GM23338 (cell line): ENCODE data around the gene TAF10. TPM values are rescaled to one million over a fixed set of nuclear protein-coding genes. Genes with fewer than 3 reads are reported as not detected.

Experiments used
- ATAC-seq: fragments of 200-7000 bp; cut with Tn5 transposase; 3 replicates; pipeline ENCODE4 v1.9.1; 2020
- DNase-seq: peaks from one replicate; pipeline ENCODE4 v3.0.0-alpha.2; 2015; ENCODE audit warnings: low spot score
- H2AFZ ChIP-seq: fragments of 200-600 bp; sonication (generic); 2 replicates; pipeline ENCODE4 v1.8.0; 2016; ENCODE audit warnings: antibody characterized with exemption, mild to moderate bottlenecking, moderate library complexity
- H3F3A ChIP-seq: fragments of 200-600 bp; sonication (generic); replicated peaks from 2 replicates; pipeline ENCODE4 v1.8.0; 2017; ENCODE audit warnings: antibody characterized with exemption, mixed run types, low read depth
- H3K27ac ChIP-seq: fragments of 200-600 bp; sonication (generic); 2 replicates; pipeline ENCODE4 v1.6.1; 2016; ENCODE audit warnings: low read depth
- H3K27me3 ChIP-seq: fragments of 200-600 bp; sonication (generic); 2 replicates; pipeline ENCODE4 v1.8.0; 2016; ENCODE audit warnings: mild to moderate bottlenecking, mixed run types, moderate library complexity; ENCODE audit not compliant: insufficient read depth
- H3K36me3 ChIP-seq: fragments of 200-600 bp; sonication (generic); 2 replicates; pipeline ENCODE4 v1.8.0; 2016; ENCODE audit warnings: mild to moderate bottlenecking; ENCODE audit not compliant: insufficient read depth
- H3K4me1 ChIP-seq: fragments of 200-600 bp; sonication (generic); 2 replicates; pipeline ENCODE4 v1.8.0; 2016; ENCODE audit warnings: mild to moderate bottlenecking, moderate library complexity; ENCODE audit not compliant: insufficient read depth
- H3K4me2 ChIP-seq: fragments of 200-600 bp; sonication (generic); 2 replicates; pipeline ENCODE4 v1.7.1; 2017; ENCODE audit warnings: mixed run types
- H3K4me3 ChIP-seq: fragments of 200-600 bp; sonication (generic); 2 replicates; pipeline ENCODE4 v1.6.1; 2016; ENCODE audit warnings: mixed run types
- H3K79me2 ChIP-seq: fragments of 200-600 bp; sonication (generic); replicated peaks from 2 replicates; pipeline ENCODE4 v1.8.0; 2017; ENCODE audit warnings: mild to moderate bottlenecking; ENCODE audit not compliant: insufficient read depth
- H3K9me2 ChIP-seq: fragments of 200-600 bp; sonication (generic); 2 replicates; pipeline ENCODE4 v1.8.0; 2017; ENCODE audit not compliant: insufficient read depth
- H4K20me1 ChIP-seq: fragments of 200-600 bp; sonication (generic); replicated peaks from 2 replicates; pipeline ENCODE4 v1.8.0; 2017; ENCODE audit warnings: mild to moderate bottlenecking; ENCODE audit not compliant: insufficient read depth
- H3K27ac Mint-ChIP-seq: 2 replicates; pipeline ENCODE4 v1.8.0; 2020; ENCODE audit warnings: inconsistent platforms, mild to moderate bottlenecking, moderate library complexity, mixed read lengths
- H3K27me3 Mint-ChIP-seq: 3 replicates; pipeline ENCODE4 v1.8.0; 2022; ENCODE audit warnings: low read depth, mild to moderate bottlenecking, moderate library complexity, mixed read lengths, inconsistent platforms; ENCODE audit not compliant: insufficient read depth, poor library complexity
- H3K36me3 Mint-ChIP-seq: 3 replicates; pipeline ENCODE4 v1.8.0; 2021; ENCODE audit warnings: low read depth, mild to moderate bottlenecking, inconsistent platforms, moderate library complexity, mixed read lengths
- H3K4me1 Mint-ChIP-seq: 3 replicates; pipeline ENCODE4 v1.8.0; 2020; ENCODE audit warnings: mild to moderate bottlenecking, inconsistent platforms, mixed read lengths
- H3K4me3 Mint-ChIP-seq: 3 replicates; pipeline ENCODE4 v1.8.0; 2021; ENCODE audit warnings: moderate library complexity, mild to moderate bottlenecking, inconsistent platforms, mixed read lengths
- H3K9me3 Mint-ChIP-seq: 3 replicates; pipeline ENCODE4 v1.8.0; 2020; ENCODE audit warnings: moderate library complexity, mild to moderate bottlenecking, inconsistent platforms, mixed read lengths
- CTCF ChIP-seq, 2 experiments: fragments of 200-600 bp in 1 of 2; sonication (generic) in 1 of 2; conservative IDR thresholded peaks; 2 replicates each; pipeline versions ENCODE4 v1.5.1 to v1.6.1; 2016 to 2017; ENCODE audit warnings: antibody characterized with exemption in 2 of 2, low read depth in 2 of 2, mild to moderate bottlenecking in 2 of 2, moderate library complexity in 1 of 2
- ETS1 ChIP-seq: IDR thresholded peaks from 2 replicates; pipeline ENCODE4 v1.6.1; 2016; ENCODE audit warnings: antibody characterized with exemption
- EZH2 ChIP-seq: fragments of 200-600 bp; sonication (generic); IDR thresholded peaks from one replicate; pipeline ENCODE4 v1.8.0; 2017; ENCODE audit warnings: antibody characterized with exemption, mild to moderate bottlenecking, low read depth; ENCODE audit not compliant: unreplicated experiment
- EZH2phosphoT487 ChIP-seq: fragments of 200-600 bp; sonication (generic); IDR thresholded peaks from one replicate; pipeline ENCODE4 v1.8.1; 2018; ENCODE audit warnings: antibody characterized with exemption; ENCODE audit not compliant: unreplicated experiment
- REST ChIP-seq: IDR thresholded peaks from one replicate; pipeline ENCODE4 v1.6.1; 2018; ENCODE audit warnings: antibody characterized with exemption; ENCODE audit not compliant: unreplicated experiment
- STAT1 ChIP-seq: IDR thresholded peaks from one replicate; pipeline ENCODE4 v1.6.1; 2016; ENCODE audit warnings: antibody characterized with exemption; ENCODE audit not compliant: unreplicated experiment
- ZNF114 ChIP-seq: fragments of 250-450 bp; sonication (Bioruptor Pico); IDR thresholded peaks from 2 replicates; pipeline ENCODE4 v1.5.0; 2020; ENCODE audit warnings: mild to moderate bottlenecking, moderate library complexity
- ZNF331 ChIP-seq: fragments of 250-450 bp; sonication (Bioruptor Pico); IDR thresholded peaks from 2 replicates; pipeline ENCODE4 v1.5.0; 2020; ENCODE audit warnings: low read depth, mild to moderate bottlenecking, moderate library complexity
- ZNF462 ChIP-seq: fragments of 250-450 bp; sonication (Bioruptor Pico); IDR thresholded peaks from 2 replicates; pipeline ENCODE4 v1.5.0; 2020; ENCODE audit warnings: mild to moderate bottlenecking, moderate library complexity
- polyA plus RNA-seq: library from polyadenylated mRNA; unstranded; fragments of >200 nt; fragmentation: Nextera tagmentation; extraction: Ambion mirVana; gene quantifications from 2 replicates; pipeline ENCODE4 v1.2.1, GENCODE V29; 2016
- total RNA-seq: library from RNA; depleted of rRNA; stranded (reverse); fragments of >200 nt; shearing (Covaris generic); gene quantifications from 2 replicates; pipeline ENCODE4 v1.2.3, GENCODE V29; 2014

The TAF10 gene
- total and polyA plus RNA-seq, 2 experiments from 2014 or later = 108 to 253 TPM

- no peak for ATAC-seq
- Histone ChIP-seq H3K9me2 (0 out of 2 replicates have a peak, but pooled peaks cover 7% of the 10 kb centered on the region), H3K27me3 (peaks cover 23% of the 10 kb centered on the region), H3K27ac (no peak overlapping the region), H3K36me3 (no peaks in the 10 kb centered on the region), H4K20me1 (no peaks in the 10 kb centered on the region), H3K4me2 (no peak overlapping the region), H3F3A (no peaks in the 10 kb centered on the region), H3K4me1 (peaks cover 13% of the 10 kb centered on the region; the same call in 1 of the 2 replicates), H3K79me2 (no peaks in the 10 kb centered on the region), H3K4me3 (no peak overlapping the region), H2AFZ (no peak overlapping the region)
- Mint-ChIP-seq H3K9me3 (no peaks in the 10 kb centered on the region), H3K36me3 (no peaks in the 10 kb centered on the region), H3K27ac (no peak overlapping the region), H3K4me3 (no peak overlapping the region), H3K4me1 (no peaks in the 10 kb centered on the region), H3K27me3 (no peaks in the 10 kb centered on the region)
- TF ChIP-seq EZH2 = no peak
- TF ChIP-seq EZH2phosphoT487 = no peak
- no peak for TF ChIP-seq REST
- TF ChIP-seq ZNF331 (CRISPR knock-in tag) = no peak
- no peak for DNase-seq
Observed at GRCh38 chr11:6648501-6648900, 36.5 kb upstream of the TAF10 start.

GRCh38 chr11:6647836-6648235, 35.8 kb upstream of the TAF10 start:
- DNase-seq (no peak), ATAC-seq (no peak)
- Histone ChIP-seq H3K27ac (no peak overlapping the region), H3K9me2 (0 out of 2 replicates have a peak, but pooled peaks cover 7% of the 10 kb centered on the region), H3K4me1 (peaks cover 13% of the 10 kb centered on the region; the same call in 1 of the 2 replicates), H3K4me3 (no peak overlapping the region), H4K20me1 (no peaks in the 10 kb centered on the region), H3K79me2 (no peaks in the 10 kb centered on the region), H2AFZ (no peak overlapping the region), H3F3A (no peaks in the 10 kb centered on the region), H3K4me2 (no peak overlapping the region), H3K27me3 (peaks cover 17% of the 10 kb centered on the region), H3K36me3 (no peaks in the 10 kb centered on the region)
- no peak overlapping the region for H3K27ac Mint-ChIP-seq
- no peaks in the 10 kb centered on the region for H3K4me1 Mint-ChIP-seq
- H3K4me3 Mint-ChIP-seq = no peak overlapping the region
- no peaks in the 10 kb centered on the region for H3K36me3 Mint-ChIP-seq
- H3K27me3 Mint-ChIP-seq = no peaks in the 10 kb centered on the region
- no peaks in the 10 kb centered on the region for H3K9me3 Mint-ChIP-seq
- no peak for TF ChIP-seq CTCF (conservative IDR thresholded peaks at IDR 0.05; ENCODE audit: low read depth in 2 of 2)
- TF ChIP-seq STAT1 = no peak
- no peak for TF ChIP-seq ZNF114 (CRISPR knock-in tag)
- TF ChIP-seq ETS1 = no peak
- no peak for TF ChIP-seq ZNF331 (CRISPR knock-in tag)
- no peak for TF ChIP-seq ZNF462 (CRISPR knock-in tag)
